IMR-90 (cell line): ENCODE data around the gene ALAD. TPM values are rescaled to one million over a fixed set of nuclear protein-coding genes. Genes with fewer than 3 reads are reported as not detected.

ENCODE experiments used
- ATAC-seq: fragments of 200-7000 bp; cut with Tn5 transposase; 2 replicates; pipeline ENCODE4 v1.9.1; 2020; ENCODE audit warnings: low read depth, mild to moderate bottlenecking, moderate library complexity
- BruUV-seq: library from RNA; stranded (reverse); fragments of 400-500 nt; replicated peaks from 2 replicates; lab custom pipeline; 2021; lab: Mats Ljungman, UMichigan
- CTCF ChIA-PET: fragments of 300-600 bp; formaldehyde crosslinking; extraction: SDS; loops from one replicate; lab custom pipeline; 2021; ENCODE audit warnings: antibody characterized with exemption; lab: Yijun Ruan, JAX
- POLR2A ChIA-PET: fragments of 300-600 bp; sonication (Branson Sonifier 250); formaldehyde crosslinking; loops from one replicate; lab custom pipeline; 2022; ENCODE audit warnings: antibody characterized with exemption; ENCODE audit not compliant: unreplicated experiment; lab: Charles Lee
- DNase-seq: peaks from one replicate; pipeline ENCODE4 v3.0.0; 2013
- H2AFZ ChIP-seq: replicated peaks from 2 replicates; pipeline ENCODE3; 2013; ENCODE audit warnings: low read length, mild to moderate bottlenecking; ENCODE audit not compliant: poor library complexity
- H2AK5ac ChIP-seq: 2 replicates; pipeline ENCODE4 v1.6.1; 2013; ENCODE audit warnings: low read depth, low read length, inconsistent platforms
- H2AK9ac ChIP-seq: replicated peaks from 2 replicates; pipeline ENCODE3; 2013; ENCODE audit warnings: mild to moderate bottlenecking, low read depth, low read length, moderate library complexity; ENCODE audit not compliant: poor library complexity
- H2BK120ac ChIP-seq: 2 replicates; pipeline ENCODE4 v1.6.1; 2013; ENCODE audit warnings: low read depth, low read length, inconsistent platforms
- H2BK15ac ChIP-seq: 3 replicates; pipeline ENCODE4 v1.6.1; 2013; ENCODE audit warnings: low read depth, low read length, inconsistent platforms
- H2BK20ac ChIP-seq: 2 replicates; pipeline ENCODE4 v1.6.1; 2013; ENCODE audit warnings: low read depth, mild to moderate bottlenecking, inconsistent platforms, low read length, moderate library complexity
- H2BK5ac ChIP-seq: 2 replicates; pipeline ENCODE4 v1.6.1; 2013; ENCODE audit warnings: mild to moderate bottlenecking, low read depth, low read length, inconsistent platforms; ENCODE audit not compliant: poor library complexity, severe bottlenecking
- H3K14ac ChIP-seq: replicated peaks from 2 replicates; pipeline ENCODE4 v1.6.1; 2013; ENCODE audit warnings: low read depth, low read length, inconsistent platforms
- H3K18ac ChIP-seq: 2 replicates; pipeline ENCODE4 v1.6.1; 2013; ENCODE audit warnings: low read depth, low read length, control low read depth
- H3K23ac ChIP-seq: 2 replicates; pipeline ENCODE4 v1.6.1; 2013; ENCODE audit warnings: low read depth, low read length, inconsistent platforms
- H3K27ac ChIP-seq: 2 replicates; pipeline ENCODE4 v1.5.1; 2013; ENCODE audit warnings: mild to moderate bottlenecking, control low read depth, low read length; ENCODE audit not compliant: insufficient read depth
- H3K27me3 ChIP-seq: 2 replicates; pipeline ENCODE4 v1.6.1; 2013; ENCODE audit warnings: low read length; ENCODE audit not compliant: control insufficient read depth, insufficient read depth
- H3K36me3 ChIP-seq: 2 replicates; pipeline ENCODE4 v1.6.1; 2013; ENCODE audit warnings: low read length, mixed read lengths; ENCODE audit not compliant: control insufficient read depth, insufficient read depth
- H3K4ac ChIP-seq: 2 replicates; pipeline ENCODE4 v1.6.1; 2013; ENCODE audit warnings: low read depth, low read length, inconsistent platforms
- H3K4me1 ChIP-seq: 2 replicates; pipeline ENCODE4 v1.6.1; 2013; ENCODE audit warnings: low read length, mixed read lengths; ENCODE audit not compliant: control insufficient read depth, insufficient read depth
- H3K4me2 ChIP-seq: 2 replicates; pipeline ENCODE4 v1.6.1; 2013; ENCODE audit warnings: low read depth, mild to moderate bottlenecking, control low read depth, low read length, moderate library complexity
- H3K4me3 ChIP-seq: 2 replicates; pipeline ENCODE4 v1.5.1; 2013; ENCODE audit warnings: low read depth, mild to moderate bottlenecking, control low read depth, low read length, moderate library complexity; ENCODE audit not compliant: insufficient read depth
- H3K56ac ChIP-seq: 2 replicates; pipeline ENCODE4 v1.6.1; 2013; ENCODE audit warnings: low read length, inconsistent platforms; ENCODE audit not compliant: insufficient read depth; ENCODE audit errors: extremely low read depth
- H3K79me1 ChIP-seq, 2 experiments: 2 replicates each; pipeline ENCODE4 v1.6.1; 2013; ENCODE audit warnings: low read length in 2 of 2, inconsistent platforms in 1 of 2, low read depth in 1 of 2
- H3K9ac ChIP-seq: 2 replicates; pipeline ENCODE4 v1.6.1; 2013; ENCODE audit warnings: low read depth, low read length, control low read depth
- H3K9me1 ChIP-seq: 2 replicates; pipeline ENCODE4 v1.6.1; 2013; ENCODE audit warnings: low read length, inconsistent platforms; ENCODE audit not compliant: insufficient read depth
- H3K9me3 ChIP-seq: 2 replicates; pipeline ENCODE4 v1.6.1; 2013; ENCODE audit warnings: low read length; ENCODE audit not compliant: control insufficient read depth, insufficient read depth
- H4K20me1 ChIP-seq: 2 replicates; pipeline ENCODE4 v1.6.1; 2013; ENCODE audit warnings: low read length, inconsistent platforms; ENCODE audit not compliant: insufficient read depth
- H4K5ac ChIP-seq: 2 replicates; pipeline ENCODE4 v1.6.1; 2013; ENCODE audit warnings: mild to moderate bottlenecking, low read depth, low read length, control low read depth
- H4K8ac ChIP-seq, 2 experiments: 2 replicates each; pipeline ENCODE4 v1.6.1; 2013; ENCODE audit warnings: low read depth in 2 of 2, low read length in 2 of 2, control low read depth in 1 of 2, inconsistent platforms in 1 of 2
- H4K91ac ChIP-seq: 2 replicates; pipeline ENCODE4 v1.6.1; 2013; ENCODE audit warnings: low read depth, low read length, inconsistent platforms; ENCODE audit not compliant: insufficient read depth
- CHD1 ChIP-seq: IDR thresholded peaks from 2 replicates; pipeline ENCODE4 v1.6.1; 2012; ENCODE audit warnings: low read depth, low read length, improper control_type of control experiment
- FOS ChIP-seq: fragments of 150-350 bp; IDR thresholded peaks from 2 replicates; pipeline ENCODE4 v1.6.1; 2016; ENCODE audit warnings: low read depth, low read length
- MAFK ChIP-seq: IDR thresholded peaks from 2 replicates; pipeline ENCODE4 v1.6.1; 2012; ENCODE audit warnings: low read depth, low read length, improper control_type of control experiment
- MXI1 ChIP-seq: IDR thresholded peaks from 2 replicates; pipeline ENCODE4 v1.6.1; 2012; ENCODE audit warnings: low read depth, mild to moderate bottlenecking, low read length, moderate library complexity, borderline replicate concordance
- RAD21 ChIP-seq: IDR thresholded peaks from 2 replicates; pipeline ENCODE4 v1.6.1; 2012; ENCODE audit warnings: low read length, improper control_type of control experiment
- RCOR1 ChIP-seq: IDR thresholded peaks from 2 replicates; pipeline ENCODE4 v1.6.1; 2012; ENCODE audit warnings: mild to moderate bottlenecking, low read length, improper control_type of control experiment; ENCODE audit not compliant: insufficient replicate concordance
- WGBS, 2 experiments: methylation state at CpG; one replicate each; pipeline versions ENCODE4 v1.1.5 to v1.1.7; 2013; ENCODE audit warnings: missing lambda C conversion rate in 2 of 2; ENCODE audit not compliant: insufficient read length in 1 of 2; ENCODE audit errors: extremely low coverage in 2 of 2; 5-methylcytosine and 5-hydroxymethylcytosine counted together
- dilution Hi-C: fragments of 300-500 bp; cut with HindIII; formaldehyde crosslinking; loops from one replicate; pipeline ENCODE4 v1.14.3; 2018; ENCODE audit warnings: low sequenced_read_pairs; ENCODE audit not compliant: unreplicated experiment
- in situ Hi-C: fragments of 300-500 bp; cut with MboI; formaldehyde crosslinking; loops from 3 replicates; pipeline ENCODE4 v1.14.3; 2019; ENCODE audit warnings: low sequenced_read_pairs, inconsistent platforms, mixed read lengths
- intact Hi-C: fragments of 100-400 bp; cut with micrococcal nuclease; formaldehyde crosslinking; loops from 2 replicates; pipeline ENCODE4 v1.10.0; 2022
- polyA plus RNA-seq, 3 experiments: library from polyadenylated mRNA; depleted of rRNA; stranded (reverse); fragments of >200 nt; gene quantifications; 2 replicates each; pipeline ENCODE4 v1.2.3, GENCODE V29; 2012; ENCODE audit warnings: low replicate concordance in 1 of 3
- total RNA-seq: library from RNA; depleted of rRNA; stranded (reverse); fragments of >200 nt; gene quantifications from 2 replicates; pipeline ENCODE4 v1.2.3, GENCODE V29; 2012

The ALAD gene
- total and polyA plus RNA-seq, 2 of the 4 experiments (the other 2 are of a cell fraction): 11.1 to 15.6 TPM

DNA sequence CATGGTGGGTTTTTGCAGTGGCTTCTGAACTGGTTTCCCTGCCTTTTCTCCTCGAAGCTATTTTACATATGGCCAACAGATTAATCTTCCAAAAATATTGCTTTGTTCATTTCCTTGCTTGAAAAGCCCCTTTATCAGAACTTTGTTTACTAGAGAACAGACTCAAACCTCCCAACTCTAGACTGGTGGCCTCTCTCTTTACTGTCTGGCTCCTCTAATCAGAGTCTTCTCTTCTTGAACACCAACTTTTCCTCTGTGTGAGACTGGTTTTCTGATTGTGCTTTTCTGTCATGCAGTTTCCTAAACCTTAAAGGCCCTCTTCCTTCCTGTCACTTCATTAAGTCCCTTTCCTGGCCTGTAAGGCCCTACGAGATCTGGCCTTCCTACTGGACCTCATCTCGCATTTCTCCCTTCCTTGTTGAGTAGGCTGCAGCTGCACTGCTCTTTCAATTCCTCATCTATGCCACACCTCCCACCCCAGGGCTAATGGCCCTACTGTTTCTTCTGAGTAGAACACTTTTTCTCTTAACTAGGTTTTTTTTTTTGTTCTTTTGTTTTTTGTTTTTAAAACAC lies 15.2 kb upstream of the ALAD start:
- CTCF ChIA-PET: no interaction called here
- Histone ChIP-seq H2BK5ac (no peak overlapping the region), H2AFZ (no peak overlapping the region), H3K56ac (no peak overlapping the region), H2BK20ac (no peak overlapping the region), H2BK120ac (no peak overlapping the region), H2BK15ac (no peak overlapping the region), H4K91ac (no peak overlapping the region), H3K79me1 (no peaks in the 10 kb centered on the region; a peak in 1 of 4 replicates), H3K23ac (no peak overlapping the region), H2AK5ac (no peak overlapping the region), H3K18ac (no peak overlapping the region), H3K9me3 (no peaks in the 10 kb centered on the region), H3K14ac (no peak overlapping the region), H4K20me1 (no peaks in the 10 kb centered on the region), H3K4me3 (no peak overlapping the region), H3K4me2 (no peak overlapping the region), H3K4ac (no peak overlapping the region), H3K9ac (no peak overlapping the region), H3K36me3 (no peaks in the 10 kb centered on the region), H4K8ac (no peak overlapping the region), H2AK9ac (no peak overlapping the region), H3K9me1 (no peaks in the 10 kb centered on the region), H3K4me1 (no peaks in the 10 kb centered on the region), H3K27me3 (peaks cover 14% of the 10 kb centered on the region), H3K27ac (no peak overlapping the region), H4K5ac (no peak overlapping the region)
- DNase-seq (no peak), ATAC-seq (no peak)
- TF ChIP-seq MXI1 (no peak), CHD1 (no peak), RAD21 (no peak), RCOR1 (no peak), MAFK (no peak), FOS (no peak)
- dilution Hi-C loops: no loop called here
- POLR2A ChIA-PET: no interaction called here
- intact Hi-C loops: no loop called here
- 17% methylated on average over 1 of the region's 3 CpGs; no CpG with 5 or more reads in 1 of the 2 experiments for WGBS, 2 experiments
- BruUV-seq: no TSS peak
- in situ Hi-C loops: no loop called here
